Naive thymus-derived CD4-positive, alpha-beta T cell (primary cell): ENCODE measurements around the gene KLHL18. TPM values are rescaled to one million over a fixed set of nuclear protein-coding genes. Genes with fewer than 3 reads are reported as not detected.

Experiments used
- ATAC-seq: fragments of 150-1000 bp; cut with Tn5 transposase; 2 replicates; pipeline ENCODE4 v1.10.0; 2021; ENCODE audit warnings: mild to moderate bottlenecking, moderate library complexity
- CTCF ChIA-PET: fragments of 350-600 bp; sonication (Branson Sonifier 250); formaldehyde crosslinking; loops from one replicate; lab custom pipeline; 2021; ENCODE audit warnings: antibody characterized with exemption; lab: Charles Lee
- POLR2A ChIA-PET: fragments of 350-600 bp; sonication (Branson Sonifier 250); formaldehyde crosslinking; loops from one replicate; lab custom pipeline; 2021; ENCODE audit warnings: antibody characterized with exemption, inconsistent platforms; lab: Charles Lee
- DNase-seq, 9 donors: peaks; one replicate each; pipeline versions ENCODE4 v3.0.0 to v3.0.0-alpha.2; 2020 to 2022; ENCODE audit warnings: mixed read lengths in 1 of 9
- H3K27ac ChIP-seq: one replicate; pipeline ENCODE4 v1.7.0; 2013; ENCODE audit warnings: mild to moderate bottlenecking, low read depth, low read length, moderate library complexity
- H3K27me3 ChIP-seq, 2 donors: one replicate each; pipeline ENCODE4 v1.7.0; 2013; ENCODE audit warnings: low read length in 2 of 2, mild to moderate bottlenecking in 2 of 2, moderate library complexity in 2 of 2; ENCODE audit not compliant: control insufficient read depth in 2 of 2, insufficient read depth in 2 of 2
- H3K36me3 ChIP-seq, 3 experiments: 1 replicate in 2 of 3; 2 replicates in 1 of 3; pipeline ENCODE4 v1.7.0; 2013; ENCODE audit warnings: low read length in 3 of 3, mild to moderate bottlenecking in 3 of 3, moderate library complexity in 1 of 3; ENCODE audit not compliant: insufficient read depth in 3 of 3, control insufficient read depth in 2 of 3
- H3K4me1 ChIP-seq, 2 donors: one replicate each; pipeline ENCODE4 v1.7.0; 2013; ENCODE audit warnings: low read length in 2 of 2, mild to moderate bottlenecking in 2 of 2, moderate library complexity in 1 of 2; ENCODE audit not compliant: control insufficient read depth in 2 of 2, insufficient read depth in 2 of 2
- H3K4me3 ChIP-seq: 2 replicates; pipeline ENCODE4 v1.7.0; 2013; ENCODE audit warnings: mild to moderate bottlenecking, low read length
- H3K9me3 ChIP-seq, 3 experiments: 1 replicate in 2 of 3; 2 replicates in 1 of 3; pipeline ENCODE4 v1.7.0; 2013; ENCODE audit warnings: low read length in 3 of 3; ENCODE audit not compliant: control insufficient read depth in 2 of 3
- H3K27ac Mint-ChIP-seq, 9 donors: one replicate each; pipeline ENCODE4 v1.8.0; 2020 to 2022; ENCODE audit warnings: mixed read lengths in 9 of 9, mild to moderate bottlenecking in 8 of 9, moderate library complexity in 5 of 9, inconsistent platforms in 2 of 9
- H3K27me3 Mint-ChIP-seq, 5 donors: one replicate each; pipeline ENCODE4 v1.8.0; 2021 to 2022; ENCODE audit warnings: mixed read lengths in 5 of 5, mild to moderate bottlenecking in 1 of 5
- H3K36me3 Mint-ChIP-seq, 5 donors: one replicate each; pipeline ENCODE4 v1.8.0; 2020 to 2022; ENCODE audit warnings: mixed read lengths in 5 of 5, mild to moderate bottlenecking in 3 of 5, inconsistent platforms in 1 of 5
- H3K4me1 Mint-ChIP-seq, 7 donors: one replicate each; pipeline ENCODE4 v1.8.0; 2020 to 2022; ENCODE audit warnings: mixed read lengths in 7 of 7, mild to moderate bottlenecking in 3 of 7, inconsistent platforms in 1 of 7
- H3K4me3 Mint-ChIP-seq, 10 donors: one replicate each; pipeline ENCODE4 v1.8.0; 2020 to 2022; ENCODE audit warnings: mild to moderate bottlenecking in 10 of 10, mixed read lengths in 10 of 10, moderate library complexity in 6 of 10, inconsistent platforms in 2 of 10
- H3K9me3 Mint-ChIP-seq, 11 donors: one replicate each; pipeline ENCODE4 v1.8.0; 2020 to 2022; ENCODE audit warnings: mixed read lengths in 11 of 11, mild to moderate bottlenecking in 4 of 11, inconsistent platforms in 1 of 11, moderate library complexity in 1 of 11
- intact Hi-C, 2 donors: fragments of 100-400 bp; cut with micrococcal nuclease; formaldehyde crosslinking; loops; one replicate each; pipeline ENCODE4 v1.15.1; 2023
- polyA plus RNA-seq, 2 donors: library from polyadenylated mRNA; unstranded; fragments of 300-500 nt; fragmentation: Illumina TruSeq; gene quantifications; one replicate each; pipeline ENCODE4 v1.2.3, GENCODE V29; 2021
- total RNA-seq, 6 experiments: library from RNA in 5 of 6; stranded (reverse) in 5 of 6; gene quantifications; 1 replicate in 5 of 6; 2 replicates in 1 of 6; pipeline ENCODE4 v1.2.3 and lab custom pipeline; 2021 to 2026

Gene KLHL18
- total and polyA plus RNA-seq, 7 experiments from 2014 or later: 8.8 to 47.5 (median 23.0) TPM

DNA sequence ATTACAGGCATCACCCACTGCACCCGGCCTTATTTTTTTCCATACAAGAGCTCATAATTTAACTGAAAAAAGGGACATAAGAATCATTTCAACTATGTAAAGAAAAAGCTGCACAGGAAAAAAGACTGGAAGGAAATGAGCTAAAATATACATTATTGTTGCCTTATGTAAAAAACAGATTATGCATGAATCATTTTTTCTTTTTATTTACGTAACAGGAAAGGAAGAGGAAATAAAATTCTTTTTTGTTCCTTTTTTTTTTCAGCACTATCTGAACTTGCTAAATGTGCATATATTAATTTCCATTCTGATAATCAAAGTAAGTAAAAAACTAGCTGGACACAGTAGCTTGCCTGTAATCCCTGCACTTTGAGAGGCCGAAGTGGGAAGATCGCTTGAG, 12.2 kb upstream of the KLHL18 start:
- Histone ChIP-seq H3K9me3 (no peaks in the 10 kb centered on the region), H3K36me3 (no peaks in the 10 kb centered on the region), H3K4me1 (no peaks in the 10 kb centered on the region), H3K27me3 (no peaks in the 10 kb centered on the region), H3K27ac (no peak overlapping the region), H3K4me3 (no peak overlapping the region)
- Mint-ChIP-seq H3K36me3 (peaks cover 0 to 5% (median 0%) of the 10 kb centered on the region in 5 donors), H3K4me3 (no peak overlapping the region), H3K9me3 (no peaks in the 10 kb centered on the region), H3K27me3 (no peaks in the 10 kb centered on the region), H3K4me1 (peaks cover 0 to 5% (median 3%) of the 10 kb centered on the region in 7 donors), H3K27ac (no peak overlapping the region)
- ChIA-PET POLR2A (no interaction called here), CTCF (no interaction called here)
- DNase-seq: no peak
- intact Hi-C loops: no loop called here
- no peak for ATAC-seq

DNA sequence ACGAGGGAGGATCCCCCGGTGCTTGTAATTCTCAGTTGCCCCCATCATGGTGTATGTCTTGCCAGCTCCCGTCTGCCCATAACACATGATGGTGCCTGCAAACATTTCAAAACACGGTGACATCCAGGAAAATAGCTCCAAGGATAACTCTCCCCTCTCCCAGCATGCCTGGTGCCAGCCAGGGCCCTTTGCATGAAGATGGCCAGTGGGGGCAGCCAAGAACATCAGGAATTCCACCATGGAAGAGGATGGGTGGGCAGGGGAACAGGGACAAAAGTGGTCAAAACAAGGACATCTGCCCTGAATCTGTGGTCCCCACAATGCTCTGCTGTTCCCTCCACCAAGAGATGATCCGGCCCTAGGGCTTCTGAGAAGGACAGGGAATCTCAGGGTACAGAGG, 9.2 kb upstream of the KLHL18 start:
- H3K27me3 Mint-ChIP-seq: no peaks in the 10 kb centered on the region
- ATAC-seq (no peak), DNase-seq (no peak)
- intact Hi-C loops: no loop called here
- no peak overlapping the region for H3K4me3 Mint-ChIP-seq
- H3K27ac ChIP-seq: no peak overlapping the region
- H3K9me3 ChIP-seq: no peaks in the 10 kb centered on the region
- H3K27me3 ChIP-seq: no peaks in the 10 kb centered on the region
- no peaks in the 10 kb centered on the region for H3K36me3 ChIP-seq
- no peak overlapping the region for H3K4me3 ChIP-seq
- ChIA-PET POLR2A (no interaction called here), CTCF (no interaction called here)
- peaks cover 0 to 5% (median 0%) of the 10 kb centered on the region in 5 donors for H3K36me3 Mint-ChIP-seq
- H3K4me1 ChIP-seq: no peaks in the 10 kb centered on the region
- no peaks in the 10 kb centered on the region for H3K4me1 Mint-ChIP-seq
- H3K9me3 Mint-ChIP-seq: no peaks in the 10 kb centered on the region
- H3K27ac Mint-ChIP-seq: no peak overlapping the region

DNA sequence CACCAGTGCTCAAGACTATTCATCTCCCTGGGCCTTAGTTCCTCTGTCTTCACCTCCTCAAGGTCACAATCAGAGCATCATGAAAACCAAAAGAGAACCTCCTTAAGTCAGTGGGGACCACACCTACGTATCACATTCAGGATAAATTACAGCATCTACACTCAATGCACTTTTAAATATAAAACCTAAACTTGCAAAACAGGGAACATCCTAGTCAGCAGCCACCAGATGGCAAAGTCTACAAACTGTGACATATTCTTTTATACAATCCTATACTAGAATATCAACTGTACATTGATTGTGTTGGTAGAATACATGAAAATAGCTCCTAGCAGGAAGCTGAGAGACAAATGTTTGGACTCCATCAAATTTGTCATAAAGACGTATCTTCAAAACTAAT, 8.1 kb upstream of the KLHL18 start:
- ChIA-PET CTCF (no interaction called here), POLR2A (no interaction called here)
- ATAC-seq: no peak
- intact Hi-C loops: no loop called here
- Histone ChIP-seq H3K27me3 (no peaks in the 10 kb centered on the region), H3K9me3 (no peaks in the 10 kb centered on the region), H3K27ac (no peak overlapping the region), H3K4me1 (no peaks in the 10 kb centered on the region), H3K4me3 (no peak overlapping the region), H3K36me3 (no peaks in the 10 kb centered on the region)
- H3K4me1 Mint-ChIP-seq: no peaks in the 10 kb centered on the region
- no peaks in the 10 kb centered on the region for H3K27me3 Mint-ChIP-seq
- DNase-seq: no peak
- H3K27ac Mint-ChIP-seq: no peak overlapping the region
- H3K9me3 Mint-ChIP-seq: no peaks in the 10 kb centered on the region
- H3K4me3 Mint-ChIP-seq: no peak overlapping the region
- H3K36me3 Mint-ChIP-seq: peaks cover 0 to 5% (median 0%) of the 10 kb centered on the region in 5 donors

DNA sequence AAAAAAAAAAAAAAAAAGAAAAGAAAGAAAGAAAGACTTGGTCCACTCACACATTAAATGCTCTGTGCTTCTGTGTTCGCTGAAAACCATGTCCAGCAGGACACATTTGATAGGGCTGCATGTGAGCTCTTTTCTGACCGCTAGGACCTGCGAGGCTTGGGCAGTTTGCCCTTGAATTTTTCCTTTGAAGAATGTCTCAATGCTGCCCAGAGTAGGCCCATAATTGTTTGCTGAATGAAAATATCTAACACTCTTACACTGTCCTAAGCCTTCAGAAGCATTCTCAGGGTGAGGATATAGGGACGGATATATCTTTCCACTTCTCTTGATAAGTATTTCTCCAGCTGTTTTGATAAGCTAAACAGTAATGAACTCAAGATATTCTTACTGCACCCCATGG, 6.2 kb upstream of the KLHL18 start:
- Histone ChIP-seq H3K4me1 (peaks cover under 1% of the 10 kb centered on the region in 2 donors), H3K4me3 (no peak overlapping the region), H3K9me3 (no peaks in the 10 kb centered on the region), H3K27ac (no peak overlapping the region), H3K36me3 (no peaks in the 10 kb centered on the region), H3K27me3 (no peaks in the 10 kb centered on the region)
- H3K27ac Mint-ChIP-seq: no peak overlapping the region
- no peaks in the 10 kb centered on the region for H3K36me3 Mint-ChIP-seq
- H3K4me3 Mint-ChIP-seq: no peak overlapping the region
- ChIA-PET CTCF (interaction anchor here (0.6 to 0.7 kb wide), 2 partner anchors 10 to 53 kb away, joined by 3 read pairs; no protein-coding TSS in a partner anchor), POLR2A (no interaction called here)
- DNase-seq (no peak), ATAC-seq (no peak)
- intact Hi-C loops: no loop called here
- no peaks in the 10 kb centered on the region for H3K27me3 Mint-ChIP-seq
- H3K9me3 Mint-ChIP-seq: no peaks in the 10 kb centered on the region
- peaks cover 0 to 3% (median 0%) of the 10 kb centered on the region in 7 donors for H3K4me1 Mint-ChIP-seq

DNA sequence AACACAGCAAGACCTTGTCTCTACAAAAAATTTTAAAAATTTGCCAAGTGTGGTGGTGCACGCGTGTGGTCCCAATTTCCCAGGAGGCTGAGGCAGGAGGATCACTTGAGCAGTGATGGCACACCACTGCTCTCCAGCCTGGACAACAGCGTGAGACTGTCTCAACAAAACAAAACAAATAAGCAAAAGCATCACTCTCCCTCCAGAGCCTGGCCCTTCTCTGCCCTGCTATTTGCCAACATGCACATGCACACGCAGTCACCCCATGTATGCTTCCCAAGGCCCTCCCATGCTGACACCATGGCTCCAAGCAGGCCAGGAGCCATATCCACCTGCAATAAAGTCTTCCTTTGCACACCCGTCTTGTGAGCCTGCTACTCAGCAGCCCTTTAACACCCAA, 2.2 kb upstream of the KLHL18 start:
- H3K4me1 Mint-ChIP-seq: peaks cover 17 to 36% (median 28%) of the 10 kb centered on the region in 7 donors
- peaks cover 0 to 4% (median 0%) of the 10 kb centered on the region in 5 donors for H3K36me3 Mint-ChIP-seq
- intact Hi-C loops: loop anchor here (5.0 to 10.0 kb wide), 3 partner anchors 163 to 588 kb away; partner anchors contain the start of genes ALS2CL (in 1 of the 2) and SMARCC1 (in 1 of the 2)
- no peak for DNase-seq
- H3K9me3 ChIP-seq: no peaks in the 10 kb centered on the region
- H3K27me3 ChIP-seq: no peaks in the 10 kb centered on the region
- peaks cover 14 to 23% of the 10 kb centered on the region in 2 donors for H3K4me1 ChIP-seq
- peak overlapping the region in 1 of 10 donors; percentile 21 for H3K4me3 Mint-ChIP-seq
- H3K27ac ChIP-seq: no peak overlapping the region
- H3K9me3 Mint-ChIP-seq: peaks cover 0 to 5% (median 0%) of the 10 kb centered on the region in 11 donors
- H3K36me3 ChIP-seq: peaks cover 0 to 5% (median 0%) of the 10 kb centered on the region in 3 experiments
- peak overlapping the region in 5 of 9 donors; percentile 26 to 100 (median 98) for H3K27ac Mint-ChIP-seq
- H3K27me3 Mint-ChIP-seq: no peaks in the 10 kb centered on the region
- no peak overlapping the region for H3K4me3 ChIP-seq
- ChIA-PET POLR2A (no interaction called here), CTCF (no interaction called here)
- ATAC-seq: no peak

DNA sequence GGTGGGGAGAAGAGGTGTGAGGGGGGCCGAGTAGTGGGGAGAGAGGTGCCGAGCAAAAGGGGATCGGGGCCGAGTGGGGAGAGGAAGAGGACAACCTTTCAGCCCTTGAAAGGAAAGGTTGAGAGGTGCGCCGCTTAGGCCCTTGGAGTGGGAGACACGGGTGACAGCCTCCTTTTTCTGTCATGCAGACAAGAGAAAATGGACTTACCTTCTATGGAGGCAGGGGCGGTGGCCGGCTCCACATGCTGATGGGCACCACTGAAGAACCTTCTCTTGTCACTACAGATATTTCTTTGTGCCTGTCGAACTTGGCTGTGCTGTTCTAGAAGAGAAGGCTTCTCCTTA, 421 bp downstream of the KLHL18 start:
- Histone ChIP-seq H3K9me3 (no peaks in the 10 kb centered on the region), H3K27me3 (no peaks in the 10 kb centered on the region), H3K36me3 (peaks cover 0 to 8% (median 0%) of the 10 kb centered on the region in 3 experiments), H3K27ac (peak overlapping the region; percentile 93), H3K4me3 (peak overlapping the region; percentile 76), H3K4me1 (peaks cover 14 to 23% of the 10 kb centered on the region in 2 donors)
- peak overlapping the region; percentile 89 to 100 (median 98) for H3K4me3 Mint-ChIP-seq
- H3K9me3 Mint-ChIP-seq: peaks cover 0 to 5% (median 0%) of the 10 kb centered on the region in 11 donors
- H3K36me3 Mint-ChIP-seq: peaks cover 0 to 5% (median 4%) of the 10 kb centered on the region in 5 donors
- H3K27ac Mint-ChIP-seq: peak overlapping the region; percentile 98 to 100 (median 99)
- H3K27me3 Mint-ChIP-seq: no peaks in the 10 kb centered on the region
- ATAC-seq (no peak), DNase-seq (no peak)
- POLR2A ChIA-PET: interaction anchor here (0.6 to 2.1 kb wide), 5 partner anchors 10 to 210 kb away, joined by 3 to 10 read pairs (median 3); partner anchors contain the start of genes PTPN23 and SETD2
- CTCF ChIA-PET: interaction anchor here (0.7 kb wide), 1 partner anchor 19 kb away, joined by 5 read pairs; no protein-coding TSS in a partner anchor
- intact Hi-C loops: loop anchor here (2.0 to 10.0 kb wide), 5 partner anchors 42 to 591 kb away; partner anchors contain the start of genes ALS2CL (in 1 of the 2) and SMARCC1 (in 1 of the 2)
- peaks cover 29 to 57% (median 43%) of the 10 kb centered on the region in 7 donors for H3K4me1 Mint-ChIP-seq
